Measurements from ENCODE around the gene HYDIN. TPM values are rescaled to one million over a fixed set of nuclear protein-coding genes. Genes with fewer than 3 reads are reported as not detected.

HYDIN gene
- total RNA-seq, 1 experiment from 2014 or later = not detected

- ATAC-seq (no peak), DNase-seq (ENCODE audit: low read depth, low spot score) (no peak)
- Histone ChIP-seq H4K20me1 (ENCODE audit: insufficient read depth) (no peaks in the 10 kb centered on the region), H3K27ac (ENCODE audit: low read depth, low read length) (no peak overlapping the region), H3K9ac (ENCODE audit: low read length) (no peak overlapping the region), H3K36me3 (ENCODE audit: control insufficient read depth in 1 of 2, insufficient read depth in 2 of 2, low read length in 2 of 2) (no peaks in the 10 kb centered on the region; a peak in 1 of 4 replicates), H3K27me3 (ENCODE audit: insufficient read depth, low read length) (no peaks in the 10 kb centered on the region), H3K4me1 (ENCODE audit: control insufficient read depth in 1 of 2, insufficient read depth in 2 of 2, low read length in 2 of 2) (peaks cover 18 to 38% of the 10 kb centered on the region in 2 experiments), H3K79me2 (ENCODE audit: insufficient read depth, low read length) (no peaks in the 10 kb centered on the region), H3K4me3 (replicated peaks in 1 of 2; ENCODE audit: low read depth in 1 of 2, low read length in 2 of 2) (no peak overlapping the region), H3K9me3 (ENCODE audit: control insufficient read depth in 1 of 2, insufficient read depth in 1 of 2, low read depth in 1 of 2, low read length in 2 of 2) (no peaks in the 10 kb centered on the region), H3K4me2 (ENCODE audit: low read length) (no peak overlapping the region), H3K9me2 (ENCODE audit: insufficient read depth) (no peaks in the 10 kb centered on the region), H2AFZ (ENCODE audit: low read depth, low read length, poor library complexity, severe bottlenecking) (no peak overlapping the region)
- no TSS peak for BruUV-seq (replicated peaks)
- ChIA-PET RAD21 (ENCODE audit: low non-redundant PET in 1 of 2, low total read pairs in 2 of 2, uncharacterized antibody in 2 of 2, unreplicated experiment in 2 of 2) (no interaction called here), CTCF (no interaction called here), POLR2A (no interaction called here)
- intact Hi-C loops (cut with micrococcal nuclease) = no loop called here
- TF ChIP-seq FOSL1 (IDR thresholded peaks at IDR 0.05; ENCODE audit: low read depth) = no peak
- TF ChIP-seq TCF7L2 (IDR thresholded peaks at IDR 0.05; ENCODE audit: borderline replicate concordance, extremely low read depth, insufficient read depth, insufficient read length) = no peak
- no peak for TF ChIP-seq YY1 (IDR thresholded peaks at IDR 0.05; ENCODE audit: extremely low read depth, insufficient replicate concordance, low read depth, low read length)
- TF ChIP-seq CTCF (IDR thresholded peaks at IDR 0.05 in 2 of 3, conservative IDR thresholded peaks at IDR 0.05 in 1 of 3; ENCODE audit: borderline replicate concordance in 1 of 3, insufficient read depth in 1 of 3, low read depth in 2 of 3, low read length in 2 of 3) = no peak
- TF ChIP-seq SP1 (IDR thresholded peaks at IDR 0.05; ENCODE audit: low read depth) = no peak
- no peak for TF ChIP-seq SRF (IDR thresholded peaks at IDR 0.05; ENCODE audit: low read depth)
- TF ChIP-seq REST (IDR thresholded peaks at IDR 0.05; ENCODE audit: low read depth) = no peak
- no peak for TF ChIP-seq ZBTB33 (IDR thresholded peaks at IDR 0.05; ENCODE audit: extremely low read depth, insufficient replicate concordance, low read length)
- TF ChIP-seq, protein P1, sequence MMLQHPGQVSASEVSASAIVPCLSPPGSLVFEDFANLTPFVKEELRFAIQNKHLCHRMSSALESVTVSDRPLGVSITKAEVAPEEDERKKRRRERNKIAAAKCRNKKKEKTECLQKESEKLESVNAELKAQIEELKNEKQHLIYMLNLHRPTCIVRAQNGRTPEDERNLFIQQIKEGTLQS (IDR thresholded peaks at IDR 0.05) = no peak
- no peak for TF ChIP-seq POLR2A (IDR thresholded peaks at IDR 0.05; ENCODE audit: borderline replicate concordance, extremely low read depth, insufficient read depth, insufficient read length)
- no peak for TF ChIP-seq CEBPB (IDR thresholded peaks at IDR 0.05; ENCODE audit: low read depth)
- no peak for TF ChIP-seq EZH2 (IDR thresholded peaks at IDR 0.05)
- no peak for TF ChIP-seq EZH2phosphoT487 (IDR thresholded peaks at IDR 0.05; ENCODE audit: borderline replicate concordance)
- TF ChIP-seq SIN3A (IDR thresholded peaks at IDR 0.05; ENCODE audit: low read depth) = no peak
- no peak for TF ChIP-seq ELF1 (IDR thresholded peaks at IDR 0.05; ENCODE audit: borderline replicate concordance, low read depth)
- no peak for TF ChIP-seq EGR1 (IDR thresholded peaks at IDR 0.05; ENCODE audit: low read depth)
Measured at GRCh38 chr16:70764632-70765031, 465.9 kb downstream of the HYDIN start.
